Chondrocyte (in vitro differentiated cells): ENCODE results near the gene STRADA. TPM values are rescaled to one million over a fixed set of nuclear protein-coding genes. Genes with fewer than 3 reads are reported as not detected.

Experiments
- DNase-seq: peaks from one replicate; pipeline ENCODE4 v3.0.0; 2021; ENCODE audit warnings: mixed read lengths, low spot score
- H3K27ac Mint-ChIP-seq: one replicate; pipeline ENCODE4 v1.8.0; 2021; ENCODE audit warnings: mild to moderate bottlenecking, moderate library complexity, mixed read lengths; ENCODE audit not compliant: unreplicated experiment
- H3K27me3 Mint-ChIP-seq: 2 replicates; pipeline ENCODE4 v1.8.0; 2021; ENCODE audit warnings: low read depth, mixed read lengths
- H3K36me3 Mint-ChIP-seq: 2 replicates; pipeline ENCODE4 v1.8.0; 2021; ENCODE audit warnings: low read depth, mixed read lengths
- H3K4me1 Mint-ChIP-seq: 2 replicates; pipeline ENCODE4 v1.8.0; 2021; ENCODE audit warnings: low read depth, mild to moderate bottlenecking, mixed read lengths
- H3K4me3 Mint-ChIP-seq: one replicate; pipeline ENCODE4 v1.8.0; 2021; ENCODE audit warnings: mild to moderate bottlenecking, moderate library complexity, mixed read lengths; ENCODE audit not compliant: unreplicated experiment
- H3K9me3 Mint-ChIP-seq: 2 replicates; pipeline ENCODE4 v1.8.0; 2021; ENCODE audit warnings: low read depth, mixed read lengths
- CTCF ChIP-seq: fragments of 200-600 bp; sonication (generic); IDR thresholded peaks from 2 replicates; pipeline ENCODE4 v1.5.0; 2021; ENCODE audit warnings: antibody characterized with exemption, mild to moderate bottlenecking, moderate library complexity
- total RNA-seq: library from RNA; stranded (reverse); gene quantifications from 3 replicates; pipeline ENCODE4 v1.2.1, GENCODE V29; 2021

STRADA gene
- total RNA-seq, 1 donor from 2014 or later = 27.1 TPM

GRCh38 chr17:63694229-63694949, 47.2 kb downstream of the STRADA start:
- Mint-ChIP-seq H3K9me3 (no peaks in the 10 kb centered on the region), H3K36me3 (peaks cover 6% of the 10 kb centered on the region), H3K27ac (peak overlapping the region; percentile 32), H3K4me3 (no peak overlapping the region), H3K27me3 (no peaks in the 10 kb centered on the region), H3K4me1 (peaks cover 3% of the 10 kb centered on the region)
- no peak for DNase-seq
- TF ChIP-seq CTCF = no peak

- no peak for TF ChIP-seq CTCF
- Mint-ChIP-seq H3K36me3 (peaks cover 9% of the 10 kb centered on the region), H3K9me3 (no peaks in the 10 kb centered on the region), H3K27ac (peak overlapping the region; percentile 32), H3K4me3 (no peak overlapping the region), H3K27me3 (no peaks in the 10 kb centered on the region), H3K4me1 (peaks cover 2% of the 10 kb centered on the region)
- no peak for DNase-seq
Measured at GRCh38 chr17:63693411-63694113, 48.0 kb downstream of the STRADA start.

- DNase-seq = no peak
- Mint-ChIP-seq H3K4me3 (no peak overlapping the region), H3K9me3 (no peaks in the 10 kb centered on the region), H3K36me3 (peaks cover 11% of the 10 kb centered on the region), H3K27me3 (no peaks in the 10 kb centered on the region), H3K4me1 (no peaks in the 10 kb centered on the region), H3K27ac (no peak overlapping the region)
- TF ChIP-seq CTCF = no peak
Measured at GRCh38 chr17:63692195-63692816, 49.3 kb downstream of the STRADA start.

GRCh38 chr17:63689479-63689878, 52.1 kb downstream of the STRADA start:
- no peak overlapping the region for H3K27ac Mint-ChIP-seq
- no peaks in the 10 kb centered on the region for H3K27me3 Mint-ChIP-seq
- H3K9me3 Mint-ChIP-seq = no peaks in the 10 kb centered on the region
- no peak for TF ChIP-seq CTCF
- H3K36me3 Mint-ChIP-seq = peaks cover 14% of the 10 kb centered on the region
- peaks cover 10% of the 10 kb centered on the region for H3K4me1 Mint-ChIP-seq
- no peak for DNase-seq
- no peak overlapping the region for H3K4me3 Mint-ChIP-seq

GRCh38 chr17:63688396-63689020, 53.1 kb downstream of the STRADA start:
- TF ChIP-seq CTCF = no peak
- Mint-ChIP-seq H3K36me3 (peaks cover 16% of the 10 kb centered on the region), H3K4me3 (no peak overlapping the region), H3K9me3 (no peaks in the 10 kb centered on the region), H3K27me3 (no peaks in the 10 kb centered on the region), H3K4me1 (peaks cover 10% of the 10 kb centered on the region), H3K27ac (no peak overlapping the region)
- DNase-seq = no peak
